AG20443 (cell line): ENCODE measurements around the gene ANTXR2.

ENCODE experiments used
- DNase-seq: peaks from one replicate; pipeline ENCODE4 v3.0.0; 2012; ENCODE audit warnings: low spot score, mixed read lengths

ANTXR2 gene

GRCh38 chr4:79983431-79983830 lies 89.6 kb downstream of the ANTXR2 start:
- no peak for DNase-seq

GRCh38 chr4:79982601-79983322 lies 90.3 kb downstream of the ANTXR2 start:
- DNase-seq = peak; percentile 14

GRCh38 chr4:79980448-79980847 lies 92.6 kb downstream of the ANTXR2 start:
- DNase-seq = no peak

GRCh38 chr4:79979785-79980437 lies 93.1 kb downstream of the ANTXR2 start:
- DNase-seq = no peak

GRCh38 chr4:79977131-79977840 lies 95.7 kb downstream of the ANTXR2 start:
- no peak for DNase-seq

- no peak for DNase-seq
Measured at GRCh38 chr4:79964400-79965211, 108.4 kb downstream of the ANTXR2 start.

GRCh38 chr4:79964020-79964399 lies 109.0 kb downstream of the ANTXR2 start:
- DNase-seq = no peak

GRCh38 chr4:79959652-79960051 lies 113.4 kb downstream of the ANTXR2 start:
- no peak for DNase-seq

- DNase-seq = no peak
Measured at GRCh38 chr4:79958466-79959264, 114.4 kb downstream of the ANTXR2 start.

GRCh38 chr4:79949178-79949577 lies 123.9 kb downstream of the ANTXR2 start:
- DNase-seq = no peak

GRCh38 chr4:79948739-79949138 lies 124.3 kb downstream of the ANTXR2 start:
- DNase-seq = no peak

GRCh38 chr4:79948261-79948660 lies 124.8 kb downstream of the ANTXR2 start:
- no peak for DNase-seq

- DNase-seq = no peak
Measured at GRCh38 chr4:79947386-79947785, 125.6 kb downstream of the ANTXR2 start.

GRCh38 chr4:79935274-79935673 lies 137.8 kb downstream of the ANTXR2 start:
- no peak for DNase-seq

- DNase-seq = no peak
Measured at GRCh38 chr4:79934660-79935059, 138.4 kb downstream of the ANTXR2 start.

- no peak for DNase-seq
Measured at GRCh38 chr4:79927931-79928330, 145.1 kb downstream of the ANTXR2 start.

- no peak for DNase-seq
Measured at GRCh38 chr4:79923281-79923680, 149.7 kb downstream of the ANTXR2 start.

GRCh38 chr4:79922011-79922410 lies 151.0 kb downstream of the ANTXR2 start:
- no peak for DNase-seq

- no peak for DNase-seq
Measured at GRCh38 chr4:79920163-79920853, 152.7 kb downstream of the ANTXR2 start.

GRCh38 chr4:79918292-79918691 lies 154.7 kb downstream of the ANTXR2 start:
- no peak for DNase-seq

GRCh38 chr4:79917246-79917645 lies 155.8 kb downstream of the ANTXR2 start:
- DNase-seq = peak; percentile 62
